Cerebellar nuclear complex (tissue), 1 donor: ENCODE results near the gene SLC6A19.
"Not testable (repeated sequence)": the region's sequence is repeated elsewhere in the genome, so short reads cannot be mapped to it uniquely, and the experiment has no call there.

Experiments used
- DNase-seq, 2 experiments: peaks; one replicate each; lab custom pipeline; 2025; lab: John Stamatoyannopoulos, UW

The SLC6A19 gene

GRCh38 chr5:1223278-1223670 lies 21.9 kb downstream of the SLC6A19 start:
- DNase-seq = no peak

- no peak for DNase-seq
These were observed 23.2 kb downstream of the SLC6A19 start for GRCh38 chr5:1224631-1225030.

GRCh38 chr5:1225081-1225480 lies 23.7 kb downstream of the SLC6A19 start, which contains the start of gene SLC6A18:
Gene SLC6A18, plus strand, starts transcription at chr5:1225381. Its CDS starts 97 bp downstream, at chr5:1225478.
- DNase-seq = no peak

- DNase-seq = no peak
These were observed 24.8 kb downstream of the SLC6A19 start for GRCh38 chr5:1226231-1226630.

- no peak for DNase-seq
These were observed 25.6 kb downstream of the SLC6A19 start for GRCh38 chr5:1226839-1227581.

GRCh38 chr5:1227667-1228066 lies 26.3 kb downstream of the SLC6A19 start:
- DNase-seq = no peak

GRCh38 chr5:1228120-1228519 lies 26.7 kb downstream of the SLC6A19 start:
- DNase-seq = no peak

- DNase-seq = not testable (repeated sequence)
These were observed 27.6 kb downstream of the SLC6A19 start for GRCh38 chr5:1229023-1229422.

- DNase-seq = no peak
These were observed 28.4 kb downstream of the SLC6A19 start for GRCh38 chr5:1229822-1230221.

- DNase-seq = no peak
These were observed 29.2 kb downstream of the SLC6A19 start for GRCh38 chr5:1230551-1230950.

GRCh38 chr5:1231354-1231905 lies 30.0 kb downstream of the SLC6A19 start:
- DNase-seq = no peak

GRCh38 chr5:1232780-1233179 lies 31.4 kb downstream of the SLC6A19 start:
- DNase-seq = no peak

- DNase-seq = no peak
These were observed 34.0 kb downstream of the SLC6A19 start for GRCh38 chr5:1235379-1235778.

GRCh38 chr5:1235838-1236237 lies 34.4 kb downstream of the SLC6A19 start:
- DNase-seq = no peak

- DNase-seq = no peak
These were observed 38.3 kb downstream of the SLC6A19 start for GRCh38 chr5:1239505-1240251.

- DNase-seq = no peak
These were observed 39.3 kb downstream of the SLC6A19 start for GRCh38 chr5:1240496-1241260.

GRCh38 chr5:1241509-1242080 lies 40.2 kb downstream of the SLC6A19 start:
- DNase-seq = no peak

- no peak for DNase-seq
These were observed 41.5 kb downstream of the SLC6A19 start for GRCh38 chr5:1242733-1243486.

GRCh38 chr5:1243487-1244130 lies 42.2 kb downstream of the SLC6A19 start:
- no peak for DNase-seq

GRCh38 chr5:1244255-1244654 lies 42.9 kb downstream of the SLC6A19 start:
- no peak for DNase-seq

- no peak for DNase-seq
These were observed 43.6 kb downstream of the SLC6A19 start for GRCh38 chr5:1244976-1245375.
